ENCODE data around the gene PHLPP1.

- TF ChIP-seq CTCF (IDR thresholded peaks at IDR 0.05) = no peak
- no peak for TF ChIP-seq KDM5A (IDR thresholded peaks at IDR 0.05)
- no peak for TF ChIP-seq HOXB5 (CRISPR knock-in tag; IDR thresholded peaks at IDR 0.05)
- no peak for TF ChIP-seq HOXA7 (CRISPR knock-in tag; IDR thresholded peaks at IDR 0.05)
- no peak for TF ChIP-seq EP300 (IDR thresholded peaks at IDR 0.05)
- TF ChIP-seq, protein P1, sequence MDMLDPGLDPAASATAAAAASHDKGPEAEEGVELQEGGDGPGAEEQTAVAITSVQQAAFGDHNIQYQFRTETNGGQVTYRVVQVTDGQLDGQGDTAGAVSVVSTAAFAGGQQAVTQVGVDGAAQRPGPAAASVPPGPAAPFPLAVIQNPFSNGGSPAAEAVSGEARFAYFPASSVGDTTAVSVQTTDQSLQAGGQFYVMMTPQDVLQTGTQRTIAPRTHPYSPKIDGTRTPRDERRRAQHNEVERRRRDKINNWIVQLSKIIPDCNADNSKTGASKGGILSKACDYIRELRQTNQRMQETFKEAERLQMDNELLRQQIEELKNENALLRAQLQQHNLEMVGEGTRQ (IDR thresholded peaks at IDR 0.05) = no peak
- TF ChIP-seq EHMT2 (IDR thresholded peaks at IDR 0.05; ENCODE audit: low read depth) = no peak
- TF ChIP-seq MYC (IDR thresholded peaks at IDR 0.05; ENCODE audit: borderline replicate concordance, low read length) = no peak
- TF ChIP-seq RAD21 (conservative IDR thresholded peaks at IDR 0.05 in 1 of 2, IDR thresholded peaks at IDR 0.05 in 1 of 2) = no peak
- no peak for TF ChIP-seq ESRRA (IDR thresholded peaks at IDR 0.05; ENCODE audit: borderline replicate concordance, low read length)
- TF ChIP-seq MAX (IDR thresholded peaks at IDR 0.05) = no peak
- no peak for TF ChIP-seq MAFK (IDR thresholded peaks at IDR 0.05; ENCODE audit: partially characterized antibody)
Measured at GRCh38 chr18:62797329-62797728, 82.0 kb downstream of the PHLPP1 start.
